ENCODE measurements around the gene GRK5.

The GRK5 gene

GRCh38 chr10:119367841-119368549 is 160.6 kb downstream of the GRK5 start:
- no peak for DNase-seq

- DNase-seq: no peak
Measured at GRCh38 chr10:119368581-119368980, 161.2 kb downstream of the GRK5 start.

DNA sequence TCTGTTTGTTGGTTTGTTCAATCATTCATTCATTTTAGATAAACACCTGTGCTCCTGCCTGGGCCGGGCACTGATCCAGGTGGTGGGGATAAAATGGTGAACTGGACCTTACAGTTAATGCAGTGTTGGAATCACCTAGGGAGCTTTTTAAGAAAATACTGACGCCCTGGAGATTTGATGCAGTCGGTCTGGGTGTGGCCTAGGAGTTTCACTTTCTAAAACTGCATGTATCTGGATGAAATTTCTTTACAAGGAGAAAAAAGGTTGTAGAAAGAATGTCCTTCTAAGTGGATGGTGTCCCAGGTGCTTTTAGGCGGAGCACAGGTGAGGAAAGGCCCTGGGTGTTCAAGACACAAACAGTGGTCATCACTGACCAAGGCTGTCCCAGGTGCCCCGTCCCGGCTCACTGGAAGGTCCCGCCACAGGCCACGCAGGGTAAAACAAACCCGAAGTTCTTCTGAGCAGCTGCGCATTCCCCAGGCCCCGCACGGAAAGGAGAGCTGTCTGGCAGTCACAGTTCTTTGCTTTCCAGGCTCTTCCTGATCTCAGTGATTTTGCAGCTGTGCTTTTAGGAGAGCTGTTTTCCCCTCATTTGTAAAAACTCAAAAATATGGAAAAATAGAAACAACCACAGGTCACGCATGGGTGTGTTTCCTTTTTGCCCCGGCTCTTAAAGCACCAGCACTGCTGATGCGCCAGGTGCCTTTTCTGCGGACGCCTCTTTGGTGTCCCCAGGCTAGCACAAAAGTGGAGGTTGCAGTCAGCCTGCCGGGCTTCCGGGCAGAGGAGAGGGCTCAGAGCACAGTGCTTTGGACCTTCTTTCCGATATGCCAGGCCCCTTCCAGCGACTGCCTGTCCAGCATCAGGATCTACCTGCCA is 161.9 kb downstream of the GRK5 start:
- no peak for DNase-seq

- DNase-seq: no peak
Measured at GRCh38 chr10:119370111-119370741, 162.9 kb downstream of the GRK5 start.

DNA sequence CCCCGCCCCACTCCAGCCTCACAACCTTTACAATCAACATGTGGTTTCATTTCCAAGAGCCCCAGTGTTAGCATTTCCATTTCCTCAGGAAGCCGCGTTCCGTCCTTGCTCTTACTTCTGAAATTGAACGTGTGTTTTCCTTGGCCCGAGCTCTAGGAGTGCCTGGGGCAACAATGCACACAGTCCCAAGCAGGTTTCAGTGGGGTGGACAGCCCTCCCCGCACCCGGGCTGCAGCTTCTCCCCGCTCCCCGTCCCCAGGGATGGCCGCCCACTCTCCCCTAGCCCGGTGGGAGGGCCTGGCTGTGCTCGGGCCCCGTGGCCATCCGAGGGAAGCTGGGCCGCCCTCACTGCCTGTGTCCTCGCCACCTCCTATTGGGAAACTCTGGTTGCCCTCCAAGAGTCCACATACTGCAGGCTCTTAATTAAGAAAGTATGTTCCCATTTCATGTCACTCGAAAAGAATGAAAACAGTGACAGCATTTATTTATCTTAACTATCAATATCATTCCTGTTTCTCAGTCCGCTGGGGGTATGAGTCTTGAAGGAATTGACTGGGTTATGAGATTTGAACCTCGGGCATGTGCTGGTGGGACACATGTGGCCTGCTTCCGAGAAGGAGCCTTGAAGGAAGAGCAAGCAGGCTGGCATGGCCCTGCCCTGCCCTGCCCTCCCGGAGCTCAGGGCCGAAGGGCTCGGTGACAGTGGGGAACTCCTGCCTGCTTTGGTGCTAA is 163.8 kb downstream of the GRK5 start:
- no peak for DNase-seq

GRCh38 chr10:119371704-119372663 is 164.6 kb downstream of the GRK5 start:
- DNase-seq: no peak

- DNase-seq: no peak
Measured at GRCh38 chr10:119373294-119374102, 166.1 kb downstream of the GRK5 start.

DNA sequence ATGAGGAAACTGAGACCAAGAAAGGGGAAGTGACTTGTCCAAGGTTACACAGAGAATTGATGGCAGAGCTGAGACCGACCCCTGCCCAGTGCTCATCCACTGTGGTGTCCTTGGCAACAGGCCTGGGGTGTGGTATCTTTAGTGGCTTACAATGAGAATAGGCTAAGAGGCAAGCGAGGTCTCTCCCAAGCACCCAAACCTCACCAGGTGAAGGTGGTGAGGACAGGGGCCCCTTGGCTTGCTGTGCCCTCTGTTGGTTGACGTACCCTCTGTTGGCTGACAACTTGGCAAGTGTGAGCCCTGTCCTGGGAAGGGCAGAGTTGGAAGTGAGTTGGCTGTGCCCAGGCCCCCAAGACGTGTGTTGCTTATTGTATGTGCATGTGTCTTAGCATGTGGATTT is 166.9 kb downstream of the GRK5 start:
- no peak for DNase-seq

GRCh38 chr10:119375574-119376272 is 168.4 kb downstream of the GRK5 start:
- no peak for DNase-seq

GRCh38 chr10:119377451-119377957 is 170.1 kb downstream of the GRK5 start:
- DNase-seq: no peak

DNA sequence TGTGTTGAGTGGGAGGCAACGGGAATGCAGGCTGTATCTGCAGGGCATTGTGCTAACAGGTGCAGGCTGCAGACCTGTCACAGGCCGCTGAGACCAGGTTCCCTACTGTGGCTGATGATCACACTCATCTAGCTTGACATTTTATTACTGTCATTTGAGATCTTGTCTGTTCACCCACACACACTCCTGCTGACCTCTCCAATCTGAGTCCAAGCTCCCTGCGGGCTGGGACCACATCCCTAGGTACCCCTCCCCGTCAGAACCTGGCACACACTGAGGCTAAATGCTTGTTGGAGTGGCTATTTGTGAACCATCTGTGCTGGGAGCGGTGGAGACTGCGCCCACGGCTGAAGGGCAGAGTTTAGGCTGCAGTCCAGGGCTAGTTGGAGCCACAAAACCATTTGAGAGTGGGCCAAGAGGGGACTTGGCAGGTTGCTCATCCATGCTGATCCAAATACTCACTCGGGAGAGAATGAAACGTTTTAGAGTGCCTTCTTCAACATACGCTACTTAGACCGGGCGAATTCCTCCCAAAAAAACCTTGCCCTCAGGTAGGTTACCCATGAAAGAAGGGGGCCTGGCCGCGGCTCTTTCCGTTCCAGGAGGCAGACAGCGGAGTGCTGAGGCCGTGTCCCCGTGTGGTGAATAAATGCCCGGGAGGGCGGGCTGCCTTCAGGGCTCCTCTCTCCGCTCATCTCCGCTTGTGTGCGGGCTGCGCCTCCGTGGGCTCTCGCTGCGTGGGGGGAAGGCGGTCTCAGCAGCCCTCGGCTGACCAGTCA is 170.8 kb downstream of the GRK5 start:
- DNase-seq: no peak

- DNase-seq: no peak
Measured at GRCh38 chr10:119378737-119379067, 171.3 kb downstream of the GRK5 start.

GRCh38 chr10:119379466-119380071 is 172.2 kb downstream of the GRK5 start:
- DNase-seq: no peak

GRCh38 chr10:119383174-119383856 is 175.9 kb downstream of the GRK5 start:
- DNase-seq: no peak

DNA sequence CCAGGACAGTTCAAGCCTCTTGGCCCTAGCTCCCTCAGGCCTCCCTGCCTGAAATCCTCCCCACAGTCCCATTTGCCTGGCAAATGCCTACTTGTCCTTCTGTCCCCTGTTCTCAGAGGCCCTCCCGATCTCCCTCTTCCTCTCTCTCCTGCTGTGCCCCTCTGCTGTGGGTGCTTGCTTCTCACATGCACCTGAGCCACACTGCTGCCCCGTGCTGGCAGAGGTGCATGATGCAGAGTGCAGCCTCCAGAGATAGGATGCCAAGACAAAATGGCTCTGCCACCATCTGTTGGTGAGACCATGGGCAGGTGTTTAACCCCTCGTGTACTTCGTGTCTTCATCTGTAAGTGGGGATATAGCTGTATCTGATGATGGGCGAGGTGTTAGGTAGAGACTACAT is 176.8 kb downstream of the GRK5 start:
- DNase-seq: no peak

GRCh38 chr10:119386666-119387065 is 179.3 kb downstream of the GRK5 start:
- no peak for DNase-seq

GRCh38 chr10:119388849-119389345 is 181.5 kb downstream of the GRK5 start:
- DNase-seq: no peak

All from activated CD4-positive, alpha-beta T cell treated with anti-CD3 and anti-CD28 coated beads, Interleukin-2, amount 50 U/mL, for 4 hours (primary cell).